ENCODE data around the gene TP53BP1. TPM values are rescaled to one million over a fixed set of nuclear protein-coding genes. Genes with fewer than 3 reads are reported as not detected.
"Not testable (repeated sequence)": the region's sequence is repeated elsewhere in the genome, so short reads cannot be mapped to it uniquely, and the experiment has no call there.

The TP53BP1 gene
- total and polyA plus RNA-seq, 12 donors = 22.8 to 80.9 (median 43.7) TPM

DNA sequence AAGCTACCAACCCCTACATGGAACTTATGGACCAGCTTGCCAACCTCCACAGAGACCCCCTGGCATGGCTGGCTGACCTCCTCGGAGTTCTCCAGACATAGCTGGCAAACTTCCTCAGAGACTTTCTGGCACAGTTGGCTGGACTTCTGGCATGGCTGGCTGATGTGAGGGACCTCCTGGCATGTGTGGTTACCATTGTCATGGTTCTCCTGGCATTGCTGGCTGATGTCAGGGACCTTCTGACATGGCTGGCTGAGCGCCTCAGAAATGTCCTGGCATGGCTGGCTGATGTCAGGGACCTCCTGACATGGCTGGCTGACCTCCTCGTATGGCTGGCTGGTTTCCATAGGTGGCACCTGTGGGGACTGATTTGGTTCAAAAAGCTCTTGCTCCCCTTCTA lies 41.9 kb upstream of the TP53BP1 start:
- no peaks in the 10 kb centered on the region for H3K27me3 ChIP-seq
- 80 to 100% (median 89%) methylated on average over 1 to 3 of the region's 3 CpGs for WGBS, 4 donors
- DNase-seq = peak in 1 of 7 donors; percentile 39
- H3K4me1 ChIP-seq (replicated peaks in 1 of 2) = no peaks in the 10 kb centered on the region
- peaks cover 0 to 19% of the 10 kb centered on the region in 2 donors for H3K36me3 ChIP-seq (replicated peaks in 1 of 2)
- no peak overlapping the region for H3K4me3 ChIP-seq
- no peaks in the 10 kb centered on the region for H3K9me3 ChIP-seq (replicated peaks in 1 of 3)
- H3K27ac ChIP-seq = no peak overlapping the region
- intact Hi-C loops (cut with DNase I) = no loop called here
- TF ChIP-seq, protein P1, sequence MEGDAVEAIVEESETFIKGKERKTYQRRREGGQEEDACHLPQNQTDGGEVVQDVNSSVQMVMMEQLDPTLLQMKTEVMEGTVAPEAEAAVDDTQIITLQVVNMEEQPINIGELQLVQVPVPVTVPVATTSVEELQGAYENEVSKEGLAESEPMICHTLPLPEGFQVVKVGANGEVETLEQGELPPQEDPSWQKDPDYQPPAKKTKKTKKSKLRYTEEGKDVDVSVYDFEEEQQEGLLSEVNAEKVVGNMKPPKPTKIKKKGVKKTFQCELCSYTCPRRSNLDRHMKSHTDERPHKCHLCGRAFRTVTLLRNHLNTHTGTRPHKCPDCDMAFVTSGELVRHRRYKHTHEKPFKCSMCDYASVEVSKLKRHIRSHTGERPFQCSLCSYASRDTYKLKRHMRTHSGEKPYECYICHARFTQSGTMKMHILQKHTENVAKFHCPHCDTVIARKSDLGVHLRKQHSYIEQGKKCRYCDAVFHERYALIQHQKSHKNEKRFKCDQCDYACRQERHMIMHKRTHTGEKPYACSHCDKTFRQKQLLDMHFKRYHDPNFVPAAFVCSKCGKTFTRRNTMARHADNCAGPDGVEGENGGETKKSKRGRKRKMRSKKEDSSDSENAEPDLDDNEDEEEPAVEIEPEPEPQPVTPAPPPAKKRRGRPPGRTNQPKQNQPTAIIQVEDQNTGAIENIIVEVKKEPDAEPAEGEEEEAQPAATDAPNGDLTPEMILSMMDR (IDR thresholded peaks at IDR 0.05) = no peak
- no peak for TF ChIP-seq POLR2A (IDR thresholded peaks at IDR 0.05)

DNA sequence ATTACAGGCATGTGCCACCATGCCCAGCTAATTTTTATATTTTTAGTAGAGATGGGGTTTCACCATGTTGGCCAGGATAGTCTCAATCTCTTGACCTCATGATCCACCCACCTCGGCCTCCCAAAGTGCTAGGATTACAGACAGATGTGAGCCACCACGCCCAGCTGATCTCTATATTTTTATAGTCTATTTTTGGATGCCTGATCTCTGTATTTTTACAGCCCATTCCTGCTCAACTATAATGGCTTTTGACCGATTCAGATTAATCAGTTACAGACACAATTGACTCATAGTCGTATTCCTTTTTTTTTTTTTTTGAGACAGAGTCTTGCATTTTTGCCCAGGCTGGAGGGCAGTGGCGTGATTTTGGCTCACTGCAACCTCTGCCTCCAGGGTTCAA lies 39.9 kb upstream of the TP53BP1 start:
- H3K27me3 ChIP-seq; H3K9me3 ChIP-seq (replicated peaks in 1 of 3); H3K27ac ChIP-seq; intact Hi-C loops (cut with DNase I); H3K4me1 ChIP-seq (replicated peaks in 1 of 2); H3K4me3 ChIP-seq: not testable (repeated sequence)
- DNase-seq = peak in 1 of 7 donors; percentile 25
- H3K36me3 ChIP-seq (replicated peaks in 1 of 2) = peaks cover 0 to 19% of the 10 kb centered on the region in 2 donors
- 84 to 92% (median 89%) methylated on average over 5 of the region's 5 CpGs for WGBS, 4 donors

DNA sequence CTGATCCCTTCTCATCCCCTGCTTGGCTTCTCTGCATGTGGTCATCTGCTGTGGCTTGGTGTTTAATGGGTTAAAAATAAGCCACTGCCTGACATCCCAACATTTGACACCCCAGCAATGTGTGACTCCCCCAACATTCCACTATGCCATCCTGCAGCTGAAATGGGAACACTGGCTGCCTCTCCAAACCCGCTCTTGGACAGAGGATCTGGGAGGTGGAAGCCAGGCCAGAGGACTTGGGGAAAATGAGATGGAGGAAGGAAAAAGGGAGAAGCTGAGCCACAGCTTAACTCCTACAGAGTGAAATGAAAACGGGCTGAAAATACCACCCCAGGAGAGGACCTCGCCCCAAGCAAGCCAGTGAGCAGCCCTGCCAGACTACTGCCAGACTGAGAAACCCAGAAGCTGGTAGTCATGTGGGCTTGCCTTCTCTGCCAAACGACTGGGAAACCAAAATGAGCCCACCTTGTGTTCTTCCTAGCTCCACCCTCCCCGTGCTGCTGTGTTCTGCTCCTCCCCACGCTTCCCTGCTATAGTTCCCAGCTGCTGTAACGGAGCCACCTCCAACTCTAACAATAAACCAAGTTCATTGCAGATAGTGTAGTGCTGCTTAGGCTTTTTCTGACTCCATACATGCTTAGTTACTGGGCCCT lies 38.2 kb upstream of the TP53BP1 start:
- no peak overlapping the region for H3K27ac ChIP-seq
- intact Hi-C loops (cut with DNase I) = no loop called here

DNA sequence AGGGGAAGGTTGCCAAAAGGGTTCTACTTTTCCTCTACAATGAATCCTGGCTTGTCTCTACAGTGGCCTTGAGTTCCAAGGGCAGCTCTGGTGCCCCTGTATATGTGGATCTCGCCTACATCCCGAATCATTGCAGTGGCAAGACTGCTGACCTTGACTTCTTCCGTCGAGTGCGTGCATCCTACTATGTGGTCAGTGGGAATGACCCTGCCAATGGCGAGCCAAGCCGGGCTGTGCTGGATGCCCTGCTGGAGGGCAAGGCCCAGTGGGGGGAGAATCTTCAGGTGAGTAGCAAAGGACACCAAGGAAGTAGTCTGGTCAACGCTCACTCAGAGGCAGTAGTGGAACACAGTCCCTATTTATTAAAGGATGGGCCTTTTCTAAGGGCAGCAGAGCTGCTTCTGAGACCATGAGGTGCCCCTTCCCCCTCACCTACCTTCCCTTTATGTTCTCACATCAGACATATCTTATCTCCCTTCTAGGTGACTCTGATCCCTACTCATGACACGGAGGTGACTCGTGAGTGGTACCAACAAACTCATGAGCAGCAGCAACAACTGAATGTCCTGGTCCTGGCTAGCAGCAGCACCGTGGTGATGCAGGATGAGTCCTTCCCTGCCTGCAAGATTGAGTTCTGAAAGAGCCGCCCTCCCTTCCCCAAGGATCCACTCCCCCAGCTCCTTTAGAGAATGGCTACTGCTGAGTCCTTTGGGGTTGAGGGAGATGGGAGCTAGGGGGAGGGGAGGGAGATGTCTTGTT lies 36.8 kb upstream of the TP53BP1 start:
- no peaks in the 10 kb centered on the region for H3K9me3 ChIP-seq (replicated peaks in 1 of 3)
- DNase-seq = peak in 1 of 7 donors; percentile 41
- H3K36me3 ChIP-seq (replicated peaks in 1 of 2) = peaks cover 0 to 14% of the 10 kb centered on the region in 2 donors
- no peak overlapping the region for H3K4me3 ChIP-seq
- no peaks in the 10 kb centered on the region for H3K27me3 ChIP-seq
- H3K27ac ChIP-seq = no peak overlapping the region
- 73 to 81% (median 77%) methylated on average over 12 of the region's 12 CpGs for WGBS, 4 donors
- H3K4me1 ChIP-seq (replicated peaks in 1 of 2) = no peaks in the 10 kb centered on the region
- intact Hi-C loops (cut with DNase I) = no loop called here
- TF ChIP-seq, protein P1 (IDR thresholded peaks at IDR 0.05) = no peak
- TF ChIP-seq POLR2A (IDR thresholded peaks at IDR 0.05) = no peak

More for the DNA sequence above, 38.2 kb upstream of the TP53BP1 start:
- Histone ChIP-seq H3K4me1 (replicated peaks in 1 of 2) (no peaks in the 10 kb centered on the region), H3K36me3 (replicated peaks in 1 of 2) (peaks cover 0 to 19% of the 10 kb centered on the region in 2 donors), H3K4me3 (no peak overlapping the region), H3K27me3 (no peaks in the 10 kb centered on the region), H3K9me3 (replicated peaks in 1 of 3) (no peaks in the 10 kb centered on the region)
- TF ChIP-seq, protein P1 (IDR thresholded peaks at IDR 0.05) = no peak
- no peak for TF ChIP-seq POLR2A (IDR thresholded peaks at IDR 0.05)
- DNase-seq = peak in 1 of 7 donors; percentile 48
- WGBS, 4 donors = 39 to 60% (median 45%) methylated on average over 7 of the region's 7 CpGs
